IMR-90 (cell line): ENCODE results near the gene PIP5K1B. TPM values are rescaled to one million over a fixed set of nuclear protein-coding genes. Genes with fewer than 3 reads are reported as not detected.

Experiments used
- ATAC-seq: fragments of 200-7000 bp; cut with Tn5 transposase; 2 replicates; pipeline ENCODE4 v1.9.1; 2020; ENCODE audit warnings: low read depth, mild to moderate bottlenecking, moderate library complexity
- BruUV-seq: library from RNA; stranded (reverse); fragments of 400-500 nt; replicated peaks from 2 replicates; lab custom pipeline; 2021; lab: Mats Ljungman, UMichigan
- CTCF ChIA-PET: fragments of 300-600 bp; formaldehyde crosslinking; extraction: SDS; loops from one replicate; lab custom pipeline; 2021; ENCODE audit warnings: antibody characterized with exemption; lab: Yijun Ruan, JAX
- POLR2A ChIA-PET: fragments of 300-600 bp; sonication (Branson Sonifier 250); formaldehyde crosslinking; loops from one replicate; lab custom pipeline; 2022; ENCODE audit warnings: antibody characterized with exemption; ENCODE audit not compliant: unreplicated experiment; lab: Charles Lee
- DNase-seq: peaks from one replicate; pipeline ENCODE4 v3.0.0; 2013
- H2AFZ ChIP-seq: replicated peaks from 2 replicates; pipeline ENCODE3; 2013; ENCODE audit warnings: low read length, mild to moderate bottlenecking; ENCODE audit not compliant: poor library complexity
- H2AK5ac ChIP-seq: 2 replicates; pipeline ENCODE4 v1.6.1; 2013; ENCODE audit warnings: low read depth, low read length, inconsistent platforms
- H2AK9ac ChIP-seq: replicated peaks from 2 replicates; pipeline ENCODE3; 2013; ENCODE audit warnings: mild to moderate bottlenecking, low read depth, low read length, moderate library complexity; ENCODE audit not compliant: poor library complexity
- H2BK120ac ChIP-seq: 2 replicates; pipeline ENCODE4 v1.6.1; 2013; ENCODE audit warnings: low read depth, low read length, inconsistent platforms
- H2BK15ac ChIP-seq: 3 replicates; pipeline ENCODE4 v1.6.1; 2013; ENCODE audit warnings: low read depth, low read length, inconsistent platforms
- H2BK20ac ChIP-seq: 2 replicates; pipeline ENCODE4 v1.6.1; 2013; ENCODE audit warnings: low read depth, mild to moderate bottlenecking, inconsistent platforms, low read length, moderate library complexity
- H2BK5ac ChIP-seq: 2 replicates; pipeline ENCODE4 v1.6.1; 2013; ENCODE audit warnings: mild to moderate bottlenecking, low read depth, low read length, inconsistent platforms; ENCODE audit not compliant: poor library complexity, severe bottlenecking
- H3K14ac ChIP-seq: replicated peaks from 2 replicates; pipeline ENCODE4 v1.6.1; 2013; ENCODE audit warnings: low read depth, low read length, inconsistent platforms
- H3K18ac ChIP-seq: 2 replicates; pipeline ENCODE4 v1.6.1; 2013; ENCODE audit warnings: low read depth, low read length, control low read depth
- H3K23ac ChIP-seq: 2 replicates; pipeline ENCODE4 v1.6.1; 2013; ENCODE audit warnings: low read depth, low read length, inconsistent platforms
- H3K27ac ChIP-seq: 2 replicates; pipeline ENCODE4 v1.5.1; 2013; ENCODE audit warnings: mild to moderate bottlenecking, control low read depth, low read length; ENCODE audit not compliant: insufficient read depth
- H3K27me3 ChIP-seq: 2 replicates; pipeline ENCODE4 v1.6.1; 2013; ENCODE audit warnings: low read length; ENCODE audit not compliant: control insufficient read depth, insufficient read depth
- H3K36me3 ChIP-seq: 2 replicates; pipeline ENCODE4 v1.6.1; 2013; ENCODE audit warnings: low read length, mixed read lengths; ENCODE audit not compliant: control insufficient read depth, insufficient read depth
- H3K4ac ChIP-seq: 2 replicates; pipeline ENCODE4 v1.6.1; 2013; ENCODE audit warnings: low read depth, low read length, inconsistent platforms
- H3K4me1 ChIP-seq: 2 replicates; pipeline ENCODE4 v1.6.1; 2013; ENCODE audit warnings: low read length, mixed read lengths; ENCODE audit not compliant: control insufficient read depth, insufficient read depth
- H3K4me2 ChIP-seq: 2 replicates; pipeline ENCODE4 v1.6.1; 2013; ENCODE audit warnings: low read depth, mild to moderate bottlenecking, control low read depth, low read length, moderate library complexity
- H3K4me3 ChIP-seq: 2 replicates; pipeline ENCODE4 v1.5.1; 2013; ENCODE audit warnings: low read depth, mild to moderate bottlenecking, control low read depth, low read length, moderate library complexity; ENCODE audit not compliant: insufficient read depth
- H3K56ac ChIP-seq: 2 replicates; pipeline ENCODE4 v1.6.1; 2013; ENCODE audit warnings: low read length, inconsistent platforms; ENCODE audit not compliant: insufficient read depth; ENCODE audit errors: extremely low read depth
- H3K79me1 ChIP-seq, 2 experiments: 2 replicates each; pipeline ENCODE4 v1.6.1; 2013; ENCODE audit warnings: low read length in 2 of 2, inconsistent platforms in 1 of 2, low read depth in 1 of 2
- H3K9ac ChIP-seq: 2 replicates; pipeline ENCODE4 v1.6.1; 2013; ENCODE audit warnings: low read depth, low read length, control low read depth
- H3K9me1 ChIP-seq: 2 replicates; pipeline ENCODE4 v1.6.1; 2013; ENCODE audit warnings: low read length, inconsistent platforms; ENCODE audit not compliant: insufficient read depth
- H3K9me3 ChIP-seq: 2 replicates; pipeline ENCODE4 v1.6.1; 2013; ENCODE audit warnings: low read length; ENCODE audit not compliant: control insufficient read depth, insufficient read depth
- H4K20me1 ChIP-seq: 2 replicates; pipeline ENCODE4 v1.6.1; 2013; ENCODE audit warnings: low read length, inconsistent platforms; ENCODE audit not compliant: insufficient read depth
- H4K5ac ChIP-seq: 2 replicates; pipeline ENCODE4 v1.6.1; 2013; ENCODE audit warnings: mild to moderate bottlenecking, low read depth, low read length, control low read depth
- H4K8ac ChIP-seq, 2 experiments: 2 replicates each; pipeline ENCODE4 v1.6.1; 2013; ENCODE audit warnings: low read depth in 2 of 2, low read length in 2 of 2, control low read depth in 1 of 2, inconsistent platforms in 1 of 2
- H4K91ac ChIP-seq: 2 replicates; pipeline ENCODE4 v1.6.1; 2013; ENCODE audit warnings: low read depth, low read length, inconsistent platforms; ENCODE audit not compliant: insufficient read depth
- BHLHE40 ChIP-seq: fragments of 150-350 bp; IDR thresholded peaks from 2 replicates; pipeline ENCODE4 v1.6.1; 2016; ENCODE audit warnings: mild to moderate bottlenecking, low read depth, low read length
- CEBPB ChIP-seq: IDR thresholded peaks from 2 replicates; pipeline ENCODE4 v1.6.1; 2012; ENCODE audit warnings: low read depth, low read length, improper control_type of control experiment
- CHD1 ChIP-seq: IDR thresholded peaks from 2 replicates; pipeline ENCODE4 v1.6.1; 2012; ENCODE audit warnings: low read depth, low read length, improper control_type of control experiment
- ELK1 ChIP-seq: fragments of 150-350 bp; IDR thresholded peaks from 2 replicates; pipeline ENCODE4 v1.6.1; 2016; ENCODE audit warnings: low read depth, mild to moderate bottlenecking, low read length, moderate library complexity, borderline replicate concordance
- FOS ChIP-seq: fragments of 150-350 bp; IDR thresholded peaks from 2 replicates; pipeline ENCODE4 v1.6.1; 2016; ENCODE audit warnings: low read depth, low read length
- MAFK ChIP-seq: IDR thresholded peaks from 2 replicates; pipeline ENCODE4 v1.6.1; 2012; ENCODE audit warnings: low read depth, low read length, improper control_type of control experiment
- MAZ ChIP-seq: IDR thresholded peaks from 2 replicates; pipeline ENCODE4 v1.6.1; 2012; ENCODE audit warnings: low read depth, mild to moderate bottlenecking, low read length, improper control_type of control experiment, moderate library complexity, borderline replicate concordance
- MXI1 ChIP-seq: IDR thresholded peaks from 2 replicates; pipeline ENCODE4 v1.6.1; 2012; ENCODE audit warnings: low read depth, mild to moderate bottlenecking, low read length, moderate library complexity, borderline replicate concordance
- NFE2L2 ChIP-seq: fragments of 150-350 bp; IDR thresholded peaks from 2 replicates; pipeline ENCODE4 v1.6.1; 2016; ENCODE audit warnings: low read depth, mild to moderate bottlenecking, low read length
- POLR2A ChIP-seq: IDR thresholded peaks from 2 replicates; pipeline ENCODE4 v1.6.1; 2012; ENCODE audit warnings: mild to moderate bottlenecking, low read depth, low read length
- RAD21 ChIP-seq: IDR thresholded peaks from 2 replicates; pipeline ENCODE4 v1.6.1; 2012; ENCODE audit warnings: low read length, improper control_type of control experiment
- RCOR1 ChIP-seq: IDR thresholded peaks from 2 replicates; pipeline ENCODE4 v1.6.1; 2012; ENCODE audit warnings: mild to moderate bottlenecking, low read length, improper control_type of control experiment; ENCODE audit not compliant: insufficient replicate concordance
- RFX5 ChIP-seq: IDR thresholded peaks from 2 replicates; pipeline ENCODE4 v1.8.0; 2012; ENCODE audit warnings: low read depth, mild to moderate bottlenecking, low read length, moderate library complexity
- SMC3 ChIP-seq: fragments of 150-350 bp; IDR thresholded peaks from 2 replicates; pipeline ENCODE4 v1.6.1; 2016; ENCODE audit warnings: low read depth, mild to moderate bottlenecking, antibody characterized with exemption, low read length, moderate library complexity
- WGBS, 2 experiments: methylation state at CpG; one replicate each; pipeline versions ENCODE4 v1.1.5 to v1.1.7; 2013; ENCODE audit warnings: missing lambda C conversion rate in 2 of 2; ENCODE audit not compliant: insufficient read length in 1 of 2; ENCODE audit errors: extremely low coverage in 2 of 2; 5-methylcytosine and 5-hydroxymethylcytosine counted together
- dilution Hi-C: fragments of 300-500 bp; cut with HindIII; formaldehyde crosslinking; loops from one replicate; pipeline ENCODE4 v1.14.3; 2018; ENCODE audit warnings: low sequenced_read_pairs; ENCODE audit not compliant: unreplicated experiment
- in situ Hi-C: fragments of 300-500 bp; cut with MboI; formaldehyde crosslinking; loops from 3 replicates; pipeline ENCODE4 v1.14.3; 2019; ENCODE audit warnings: low sequenced_read_pairs, inconsistent platforms, mixed read lengths
- intact Hi-C: fragments of 100-400 bp; cut with micrococcal nuclease; formaldehyde crosslinking; loops from 2 replicates; pipeline ENCODE4 v1.10.0; 2022
- polyA plus RNA-seq, 3 experiments: library from polyadenylated mRNA; depleted of rRNA; stranded (reverse); fragments of >200 nt; gene quantifications; 2 replicates each; pipeline ENCODE4 v1.2.3, GENCODE V29; 2012; ENCODE audit warnings: low replicate concordance in 1 of 3
- total RNA-seq: library from RNA; depleted of rRNA; stranded (reverse); fragments of >200 nt; gene quantifications from 2 replicates; pipeline ENCODE4 v1.2.3, GENCODE V29; 2012
- TF ChIP-seq, protein P1 (sequence below): fragments of 150-350 bp; IDR thresholded peaks from 2 replicates; pipeline ENCODE4 v1.6.1; 2017; ENCODE audit warnings: mild to moderate bottlenecking, antibody characterized with exemption, low read length, low read depth
- TF ChIP-seq, protein P2 (sequence below): conservative IDR thresholded peaks from 2 replicates; pipeline ENCODE4 v1.5.1; 2012; ENCODE audit warnings: mild to moderate bottlenecking, low read depth, low read length, improper control_type of control experiment

PIP5K1B gene
- total and polyA plus RNA-seq, 2 of the 4 experiments (the other 2 are of a cell fraction): not detected

- no peak overlapping the region for H3K56ac ChIP-seq
- no peaks in the 10 kb centered on the region for H3K4me1 ChIP-seq
- CTCF ChIA-PET: no interaction called here
- no peak overlapping the region for H2BK120ac ChIP-seq
- no peak overlapping the region for H2BK20ac ChIP-seq
- in situ Hi-C loops: no loop called here
- H3K23ac ChIP-seq: no peak overlapping the region
- no peak for ATAC-seq
- H3K27ac ChIP-seq: no peak overlapping the region
- no peak overlapping the region for H3K4me2 ChIP-seq
- no peak overlapping the region for H3K18ac ChIP-seq
- H3K9me1 ChIP-seq: no peaks in the 10 kb centered on the region
- no peak overlapping the region for H2BK5ac ChIP-seq
- intact Hi-C loops: no loop called here
- H2AFZ ChIP-seq: no peak overlapping the region
- DNase-seq: no peak
- H3K36me3 ChIP-seq: no peaks in the 10 kb centered on the region
- TF ChIP-seq NFE2L2 (no peak), RAD21 (no peak), MXI1 (no peak), MAZ (no peak), SMC3 (no peak), RCOR1 (no peak), ELK1 (no peak), RFX5 (no peak), BHLHE40 (no peak), FOS (no peak), CHD1 (no peak), MAFK (no peak), POLR2A (no peak), CEBPB (no peak)
- TF ChIP-seq, protein P1, sequence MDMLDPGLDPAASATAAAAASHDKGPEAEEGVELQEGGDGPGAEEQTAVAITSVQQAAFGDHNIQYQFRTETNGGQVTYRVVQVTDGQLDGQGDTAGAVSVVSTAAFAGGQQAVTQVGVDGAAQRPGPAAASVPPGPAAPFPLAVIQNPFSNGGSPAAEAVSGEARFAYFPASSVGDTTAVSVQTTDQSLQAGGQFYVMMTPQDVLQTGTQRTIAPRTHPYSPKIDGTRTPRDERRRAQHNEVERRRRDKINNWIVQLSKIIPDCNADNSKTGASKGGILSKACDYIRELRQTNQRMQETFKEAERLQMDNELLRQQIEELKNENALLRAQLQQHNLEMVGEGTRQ: no peak
- TF ChIP-seq, protein P2, sequence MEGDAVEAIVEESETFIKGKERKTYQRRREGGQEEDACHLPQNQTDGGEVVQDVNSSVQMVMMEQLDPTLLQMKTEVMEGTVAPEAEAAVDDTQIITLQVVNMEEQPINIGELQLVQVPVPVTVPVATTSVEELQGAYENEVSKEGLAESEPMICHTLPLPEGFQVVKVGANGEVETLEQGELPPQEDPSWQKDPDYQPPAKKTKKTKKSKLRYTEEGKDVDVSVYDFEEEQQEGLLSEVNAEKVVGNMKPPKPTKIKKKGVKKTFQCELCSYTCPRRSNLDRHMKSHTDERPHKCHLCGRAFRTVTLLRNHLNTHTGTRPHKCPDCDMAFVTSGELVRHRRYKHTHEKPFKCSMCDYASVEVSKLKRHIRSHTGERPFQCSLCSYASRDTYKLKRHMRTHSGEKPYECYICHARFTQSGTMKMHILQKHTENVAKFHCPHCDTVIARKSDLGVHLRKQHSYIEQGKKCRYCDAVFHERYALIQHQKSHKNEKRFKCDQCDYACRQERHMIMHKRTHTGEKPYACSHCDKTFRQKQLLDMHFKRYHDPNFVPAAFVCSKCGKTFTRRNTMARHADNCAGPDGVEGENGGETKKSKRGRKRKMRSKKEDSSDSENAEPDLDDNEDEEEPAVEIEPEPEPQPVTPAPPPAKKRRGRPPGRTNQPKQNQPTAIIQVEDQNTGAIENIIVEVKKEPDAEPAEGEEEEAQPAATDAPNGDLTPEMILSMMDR: no peak
- BruUV-seq: no TSS peak
- POLR2A ChIA-PET: no interaction called here
- no peak overlapping the region for H4K91ac ChIP-seq
- no peak overlapping the region for H4K8ac ChIP-seq
- H2BK15ac ChIP-seq: no peak overlapping the region
- H2AK9ac ChIP-seq: no peak overlapping the region
- no peak overlapping the region for H2AK5ac ChIP-seq
- H3K9me3 ChIP-seq: no peaks in the 10 kb centered on the region
- no peak overlapping the region for H3K14ac ChIP-seq
- no peaks in the 10 kb centered on the region for H3K79me1 ChIP-seq
- H3K4me3 ChIP-seq: no peak overlapping the region
- WGBS, 2 experiments: 30% methylated on average over 5 of the region's 6 CpGs; no CpG with 5 or more reads in 1 of the 2 experiments
- no peak overlapping the region for H4K5ac ChIP-seq
- H4K20me1 ChIP-seq: no peaks in the 10 kb centered on the region
- no peak overlapping the region for H3K4ac ChIP-seq
- H3K27me3 ChIP-seq: no peaks in the 10 kb centered on the region; the same call in none of the 2 replicates
- no peak overlapping the region for H3K9ac ChIP-seq
- dilution Hi-C loops: no loop called here
Observed at GRCh38 chr9:68802525-68803015, 97.5 kb downstream of the PIP5K1B start.
